Fibroblast of skin of back (primary cell): ENCODE results near the gene MERTK.

ENCODE experiments used
- DNase-seq: peaks from one replicate; pipeline ENCODE4 v3.0.0-alpha.2; 2013

Gene MERTK

DNA sequence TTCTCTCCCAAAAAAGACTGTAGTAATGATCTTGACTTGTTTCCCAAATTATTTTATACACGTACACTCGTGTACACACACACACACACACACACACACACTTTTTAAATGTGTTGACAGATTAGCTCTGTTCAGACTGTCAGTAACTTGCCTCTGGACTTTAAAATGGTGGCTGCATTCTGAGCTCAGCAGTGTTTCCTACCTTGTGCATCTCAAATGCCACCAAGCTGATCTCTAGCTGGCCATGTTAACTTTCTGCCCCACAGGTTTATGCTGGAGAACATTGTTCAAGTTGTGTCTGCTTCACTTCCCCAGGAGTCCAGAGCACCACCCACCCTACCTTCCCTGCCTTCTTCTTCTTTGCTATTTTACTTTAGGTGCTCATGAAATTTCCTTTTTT, 83.3 kb downstream of the MERTK start:
- DNase-seq: no peak

DNA sequence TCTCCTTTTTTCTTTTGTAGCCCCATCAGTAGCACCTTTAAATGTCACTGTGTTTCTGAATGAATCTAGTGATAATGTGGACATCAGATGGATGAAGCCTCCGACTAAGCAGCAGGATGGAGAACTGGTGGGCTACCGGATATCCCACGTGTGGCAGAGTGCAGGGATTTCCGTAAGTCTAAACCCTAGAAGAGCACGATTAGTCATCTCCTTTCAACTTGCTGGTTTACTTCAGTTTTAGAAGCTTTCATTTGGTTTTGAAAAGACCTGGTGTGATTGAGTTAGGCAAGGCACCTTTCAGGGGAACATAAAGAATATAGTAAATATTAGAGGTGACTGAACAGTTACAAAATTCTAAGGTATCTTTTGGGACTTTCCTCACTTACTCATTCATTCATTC, 84.4 kb downstream of the MERTK start:
- no peak for DNase-seq

DNA sequence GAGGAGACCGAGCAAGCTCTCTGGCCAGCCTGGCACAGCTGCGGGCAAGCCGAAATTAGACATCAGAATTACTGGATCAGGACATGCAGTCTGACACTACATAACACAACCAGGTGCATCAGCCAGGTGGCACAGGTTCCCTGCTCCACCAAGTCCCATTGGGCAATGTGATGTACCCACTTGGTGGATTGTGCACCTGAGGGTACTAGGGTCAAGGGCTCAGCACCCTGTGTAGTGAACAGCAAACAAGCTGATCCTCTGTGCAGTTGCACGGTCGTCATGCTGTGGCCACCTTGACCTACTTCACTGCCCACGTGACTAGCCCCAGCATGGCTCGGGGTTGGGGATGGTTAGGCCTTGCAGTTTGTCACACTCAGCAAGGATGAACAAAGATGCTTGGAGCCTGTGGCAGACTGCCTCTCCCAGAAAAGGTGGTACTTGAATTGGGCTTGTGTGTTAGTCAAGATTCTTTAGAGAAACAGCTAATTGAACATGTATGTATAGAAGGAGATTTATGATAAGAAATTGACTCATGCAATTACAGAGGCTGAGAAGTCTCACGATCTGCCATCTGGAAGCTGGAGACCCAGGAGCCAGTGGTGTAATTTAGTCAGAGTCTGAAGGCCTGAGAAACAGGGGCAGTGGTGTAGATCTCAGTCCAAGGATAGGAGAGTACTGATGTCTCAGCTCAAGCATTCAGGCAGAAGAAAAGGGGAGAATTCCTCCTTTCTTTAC, 85.2 kb downstream of the MERTK start:
- DNase-seq: no peak

DNA sequence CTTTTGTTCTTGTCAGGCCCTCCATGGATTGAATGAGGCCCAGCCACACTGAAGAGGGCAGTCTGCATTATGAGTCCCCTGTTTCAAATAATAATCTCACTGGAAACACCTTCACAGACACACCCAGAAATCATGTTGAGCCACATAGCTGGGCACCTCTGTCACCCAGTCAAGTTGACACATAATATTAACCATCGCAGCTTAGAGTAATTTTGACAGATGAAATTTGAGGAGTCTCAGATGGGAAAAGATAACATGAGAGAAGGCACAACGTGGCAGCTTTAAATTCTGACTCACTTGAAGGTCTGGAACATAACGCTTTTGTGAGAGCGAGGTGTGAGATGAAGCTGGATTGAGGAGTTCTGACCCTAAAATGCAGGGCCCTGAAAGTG, 85.8 kb downstream of the MERTK start:
- DNase-seq: no peak

DNA sequence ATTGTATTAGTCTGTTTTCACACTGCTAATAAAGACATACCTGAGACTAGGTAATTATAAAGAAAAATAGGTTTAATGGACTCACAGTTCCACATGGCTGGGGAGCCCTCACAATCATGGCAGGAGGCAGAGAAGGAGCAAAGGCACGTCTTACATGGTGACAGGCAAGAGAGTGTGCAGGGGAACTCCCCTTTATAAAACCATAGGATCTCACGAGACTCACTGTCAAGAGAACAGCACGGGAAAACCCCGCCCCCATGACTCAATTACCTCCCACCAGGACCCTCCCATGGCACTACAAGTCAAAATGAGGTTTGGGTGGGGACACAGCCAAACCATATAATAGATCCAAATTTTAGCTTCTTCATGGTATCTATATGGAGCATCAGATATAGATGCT, 87.1 kb downstream of the MERTK start:
- DNase-seq: no peak

DNA sequence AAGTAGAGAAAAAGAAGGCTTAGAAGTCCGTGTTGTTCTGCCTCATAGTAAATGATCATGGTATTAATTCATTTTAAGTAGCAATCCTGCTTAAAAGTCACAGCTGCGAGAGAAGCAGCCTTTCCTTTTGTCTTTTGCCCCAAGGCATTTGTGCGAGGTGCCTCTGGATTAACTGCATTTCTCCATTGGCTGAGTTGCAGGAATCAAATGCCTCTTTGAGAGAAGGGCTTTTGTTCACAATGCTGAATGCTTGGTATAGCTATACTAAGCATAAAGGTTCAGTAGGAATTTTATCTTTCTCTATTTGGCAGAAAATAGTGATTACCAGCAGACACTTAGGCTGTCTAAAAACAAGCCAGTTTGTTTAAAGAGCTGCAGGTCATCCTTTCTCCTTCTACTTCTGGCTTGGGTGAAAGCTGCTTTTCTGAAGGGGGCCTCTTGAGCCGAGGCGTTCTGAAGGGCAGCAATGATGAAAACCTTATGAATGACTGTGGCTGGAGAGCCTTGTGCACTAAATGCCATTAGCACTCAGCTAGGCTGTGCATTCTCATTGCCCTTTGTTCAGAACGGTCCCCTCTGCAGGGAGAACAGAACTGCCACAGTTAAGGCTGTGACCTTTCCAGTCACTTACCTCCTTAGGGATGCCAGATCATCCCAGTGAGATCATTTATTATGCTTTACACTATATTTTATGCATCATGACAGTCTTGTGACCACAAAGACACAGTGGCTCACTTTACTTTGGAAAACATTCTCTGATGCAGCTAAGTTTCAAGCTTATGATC, 87.9 kb downstream of the MERTK start:
- DNase-seq: peak; percentile 62

DNA sequence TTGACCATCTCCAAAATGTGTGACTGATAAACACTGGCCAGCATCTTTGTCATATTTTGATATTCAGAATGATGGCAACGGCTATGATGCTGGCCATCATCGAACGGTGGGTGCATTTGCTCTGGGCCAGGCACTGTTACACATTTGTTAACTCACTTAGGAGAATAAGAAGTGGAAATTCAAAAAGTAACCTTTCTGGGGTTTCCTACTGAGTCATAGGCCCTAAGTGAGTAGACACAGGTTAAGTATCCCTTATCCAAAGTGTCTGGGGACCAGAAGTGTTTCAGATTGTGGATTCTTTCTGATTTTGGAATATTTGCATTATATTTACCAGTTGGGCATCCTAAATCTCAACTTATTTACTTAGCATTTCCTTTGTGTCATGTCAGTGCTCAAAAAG, 92.0 kb downstream of the MERTK start:
- DNase-seq: no peak

DNA sequence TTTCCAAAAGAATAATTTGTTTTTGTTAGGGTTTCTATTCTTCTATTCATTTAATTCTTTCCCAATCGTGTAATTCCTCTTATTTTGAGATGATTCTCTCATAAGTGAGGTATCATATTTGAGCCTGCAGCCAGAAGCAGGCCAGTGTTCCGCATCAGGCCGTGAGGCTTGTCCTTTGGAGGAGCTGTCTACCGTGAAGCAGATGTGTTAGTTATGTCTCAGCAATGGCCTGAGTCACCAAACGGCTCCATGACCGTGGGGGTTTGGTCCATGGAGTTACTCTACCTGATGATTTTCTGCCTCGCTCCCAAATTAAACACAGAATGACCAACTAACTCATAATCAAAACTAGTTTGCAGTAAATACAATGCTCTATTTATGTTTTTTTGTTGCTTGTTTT, 92.4 kb downstream of the MERTK start:
- DNase-seq: no peak

DNA sequence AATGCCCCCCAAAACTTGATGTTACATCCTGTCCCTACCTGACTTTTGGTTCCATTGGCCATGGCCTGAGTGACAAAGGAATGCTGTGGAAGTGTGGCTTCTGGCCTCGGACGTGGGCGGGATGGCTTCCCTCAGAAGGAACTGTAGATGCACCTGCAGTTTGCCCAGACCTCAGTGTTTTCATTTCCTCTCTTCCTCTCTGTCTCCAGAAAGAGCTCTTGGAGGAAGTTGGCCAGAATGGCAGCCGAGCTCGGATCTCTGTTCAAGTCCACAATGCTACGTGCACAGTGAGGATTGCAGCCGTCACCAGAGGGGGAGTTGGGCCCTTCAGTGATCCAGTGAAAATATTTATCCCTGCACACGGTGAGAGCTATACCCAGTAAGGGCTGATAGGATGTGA, 95.6 kb downstream of the MERTK start:
- DNase-seq: no peak

DNA sequence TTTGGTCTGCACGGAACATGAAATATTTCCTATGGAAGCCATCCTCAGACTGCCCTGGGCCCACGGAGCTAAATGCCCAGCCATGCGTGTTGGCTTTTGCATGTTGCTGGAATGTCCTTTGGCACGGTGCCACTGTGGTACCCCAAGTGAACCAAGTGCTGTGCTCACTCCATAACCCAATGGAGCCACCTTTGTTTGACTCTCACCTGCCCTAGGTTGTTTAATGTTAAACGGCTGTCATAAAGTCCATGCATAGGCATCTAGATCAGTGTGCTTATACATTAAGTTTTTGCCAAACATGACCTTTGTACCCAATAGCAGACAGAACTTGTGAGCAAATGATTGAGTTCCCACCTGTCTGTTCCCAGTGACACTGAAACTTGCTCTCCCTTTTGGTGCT, 96.7 kb downstream of the MERTK start:
- no peak for DNase-seq

DNA sequence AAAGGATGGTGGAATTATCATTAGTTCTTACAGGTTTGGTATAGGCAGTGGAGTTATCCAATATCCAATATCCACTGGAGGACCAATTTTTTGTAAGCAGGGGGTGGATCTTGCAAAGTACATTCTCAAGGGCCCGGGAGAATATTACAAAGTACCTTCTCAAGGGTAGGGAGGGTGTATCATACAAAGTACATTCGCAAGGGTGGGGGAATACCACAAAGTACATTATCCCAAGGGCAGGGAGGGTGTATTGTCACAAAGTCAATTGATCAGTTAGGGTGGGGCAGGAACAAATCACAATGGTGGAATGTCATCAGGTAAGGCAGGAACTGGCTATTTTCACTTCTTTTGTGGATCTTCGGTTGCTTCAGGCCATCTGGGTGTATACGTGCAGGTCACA, 101.4 kb downstream of the MERTK start:
- DNase-seq: no peak

DNA sequence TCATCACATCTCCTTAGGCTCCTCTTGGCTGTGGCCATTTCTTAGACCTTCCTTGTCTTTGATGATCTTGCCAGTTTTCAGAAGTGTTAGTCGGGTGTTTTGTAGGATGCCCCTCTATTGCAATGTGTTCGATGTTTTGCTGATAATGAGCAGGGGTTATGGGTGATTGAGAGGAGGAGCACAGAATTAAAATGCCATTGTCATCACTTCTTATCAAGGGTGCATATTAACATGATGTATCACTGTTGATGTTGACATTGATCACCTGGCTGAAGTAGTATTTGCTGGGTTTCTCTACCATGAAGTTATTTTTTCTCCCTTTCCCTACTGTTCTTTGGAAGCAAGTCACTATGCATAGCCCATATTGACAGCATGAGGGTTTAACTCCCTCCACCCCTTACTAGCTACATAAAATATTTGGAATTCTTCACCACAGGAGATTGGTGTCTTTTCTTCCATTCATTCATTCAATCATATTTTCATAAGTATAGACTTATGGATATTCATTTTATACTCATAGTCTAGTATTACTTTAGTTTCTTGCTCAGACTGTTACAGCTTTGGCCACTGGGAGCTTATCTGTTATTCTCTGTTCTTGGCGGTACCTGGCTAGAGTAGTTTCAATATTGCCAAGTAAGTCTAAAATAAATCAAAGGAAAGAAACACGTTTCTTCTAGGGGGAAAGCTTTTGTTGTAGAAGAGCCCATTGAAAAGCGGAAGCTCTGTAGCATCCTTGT, 102.2 kb downstream of the MERTK start:
- DNase-seq: no peak

DNA sequence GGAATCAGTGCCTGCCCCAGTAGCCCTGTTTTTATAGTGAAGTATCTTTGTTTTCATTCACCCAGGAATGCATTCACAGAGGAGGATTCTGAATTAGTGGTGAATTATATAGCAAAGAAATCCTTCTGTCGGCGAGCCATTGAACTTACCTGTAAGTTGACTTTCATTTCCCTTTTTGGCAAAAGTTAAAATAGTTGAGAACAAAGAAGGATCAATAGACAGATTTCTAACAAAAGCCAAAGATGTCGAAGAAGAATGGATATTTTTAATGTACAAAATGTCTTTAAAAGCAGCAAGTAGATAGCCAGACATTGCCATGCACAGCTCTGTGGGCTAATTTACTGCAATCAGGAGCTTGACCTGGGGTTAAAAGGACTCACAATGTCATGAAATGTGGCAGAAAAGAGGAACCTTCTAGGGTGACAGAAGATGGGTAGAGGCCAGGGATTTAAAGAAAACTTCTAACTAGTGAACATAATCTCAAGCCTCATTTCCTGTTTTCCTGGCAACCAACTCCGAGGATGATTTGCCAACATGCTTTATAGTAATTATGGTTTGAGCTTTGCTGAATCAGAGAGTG, 102.8 kb downstream of the MERTK start:
- no peak for DNase-seq

DNA sequence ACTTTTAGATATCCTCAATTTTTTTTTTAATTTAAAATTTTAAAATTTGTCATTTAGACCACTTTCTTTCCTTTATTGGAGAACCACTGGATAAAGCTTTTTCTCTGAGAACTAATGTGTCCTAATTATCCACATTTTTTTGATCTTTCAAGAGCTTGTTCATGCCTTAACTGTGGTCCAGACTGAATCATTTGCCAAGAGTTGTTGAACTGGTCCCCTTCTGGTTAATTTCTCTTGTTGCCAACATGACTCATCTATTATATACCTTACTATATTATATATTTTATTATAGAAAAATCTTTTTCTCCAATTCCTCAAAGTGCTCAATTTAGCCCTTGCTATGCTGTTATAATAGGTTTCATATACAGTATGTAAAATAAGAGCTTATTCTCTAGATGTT, 103.5 kb downstream of the MERTK start:
- no peak for DNase-seq

DNA sequence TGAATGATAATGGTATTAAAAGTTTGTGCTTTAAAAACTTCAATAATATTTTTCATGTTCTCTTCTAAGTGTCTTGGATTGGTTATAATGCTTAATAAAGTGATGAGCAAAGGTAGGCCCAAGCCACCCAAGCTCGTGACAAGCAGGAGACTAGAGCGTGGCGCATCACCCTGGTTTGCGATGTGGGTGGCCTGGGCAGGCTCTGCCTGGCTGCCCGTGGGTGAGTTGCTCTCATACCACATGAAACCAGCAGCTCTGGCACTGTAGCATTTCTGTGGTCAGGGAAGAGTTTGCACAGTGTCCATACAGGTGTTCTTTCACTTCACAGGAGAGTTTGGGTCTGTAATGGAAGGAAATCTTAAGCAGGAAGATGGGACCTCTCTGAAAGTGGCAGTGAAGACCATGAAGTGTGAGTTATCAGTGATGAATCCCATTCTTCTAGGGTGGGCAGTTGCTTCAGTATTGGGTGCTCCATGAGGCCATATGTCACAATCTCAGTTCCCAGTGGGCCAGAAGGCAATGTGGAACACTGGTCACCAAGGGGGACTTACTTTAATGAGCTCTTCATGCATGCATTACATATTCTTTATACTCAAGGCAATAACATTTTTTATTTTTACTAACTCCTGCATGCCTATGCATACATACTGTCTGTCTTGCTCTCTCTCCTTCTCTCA, 105.3 kb downstream of the MERTK start:
- no peak for DNase-seq

DNA sequence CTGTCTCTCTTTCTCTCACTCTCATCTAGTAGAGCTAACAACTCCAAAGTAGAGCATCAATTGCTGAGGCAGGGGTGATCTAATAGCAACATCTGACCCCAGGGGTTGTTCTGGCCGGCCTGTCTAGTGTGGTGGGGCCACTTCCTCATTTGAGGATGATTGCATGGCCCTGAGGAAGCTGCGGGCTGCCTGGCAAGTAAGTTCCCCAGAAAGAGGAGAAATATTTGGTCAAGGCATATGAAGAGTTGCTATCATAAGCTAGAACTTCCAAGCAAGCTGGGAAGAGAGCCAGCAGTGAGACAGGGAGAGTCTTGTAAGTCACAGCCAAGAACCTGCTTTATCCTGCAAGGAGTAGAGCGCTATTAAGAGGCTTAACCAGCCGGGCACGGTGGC, 105.8 kb downstream of the MERTK start:
- no peak for DNase-seq

DNA sequence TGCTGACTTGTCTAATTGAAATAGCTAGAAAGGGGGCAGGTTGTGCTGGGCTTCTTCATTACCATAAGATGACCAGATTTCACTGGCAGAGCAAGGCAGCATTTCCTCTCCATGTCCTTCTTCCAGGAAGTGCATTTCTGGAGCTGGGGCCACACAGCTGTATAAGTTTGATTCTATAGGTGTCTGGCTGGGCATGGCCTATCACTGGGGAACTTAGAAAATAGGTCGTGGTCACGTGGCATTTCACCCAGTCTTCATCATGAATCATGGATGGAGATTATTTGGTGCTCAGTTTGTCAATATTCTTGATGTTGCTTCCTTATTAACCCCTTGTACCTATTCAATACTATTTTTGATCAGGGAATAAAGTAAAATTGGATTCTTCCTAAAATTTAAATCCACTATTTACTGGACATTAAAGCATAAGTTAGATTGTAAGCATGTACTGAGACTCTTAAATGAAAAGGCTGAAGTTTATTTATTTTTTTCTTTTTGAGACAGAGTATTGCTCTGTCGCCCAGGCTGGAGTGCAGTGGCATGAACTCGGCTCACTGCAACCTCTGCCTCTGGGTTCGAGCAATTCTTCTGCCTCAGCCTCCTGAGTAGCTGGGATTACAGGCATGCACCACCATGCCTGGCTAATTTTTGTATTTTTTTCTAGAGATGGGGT, 107.1 kb downstream of the MERTK start:
- DNase-seq: no peak

DNA sequence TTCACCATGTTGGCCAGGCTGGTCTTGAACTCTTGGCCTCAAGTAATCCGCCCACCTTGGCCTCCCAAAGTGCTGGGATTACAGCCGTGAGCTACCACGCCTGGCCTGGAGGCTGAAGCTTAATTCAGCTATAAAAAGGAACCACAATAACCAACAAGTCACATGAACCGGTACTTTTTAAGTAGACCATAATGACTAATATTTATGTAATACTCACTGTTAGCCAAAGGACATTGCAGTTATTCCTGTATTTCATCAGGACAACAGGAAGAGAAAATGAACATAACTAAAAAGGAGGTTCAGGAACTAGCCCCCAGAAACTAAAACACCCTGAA, 107.6 kb downstream of the MERTK start:
- no peak for DNase-seq

DNA sequence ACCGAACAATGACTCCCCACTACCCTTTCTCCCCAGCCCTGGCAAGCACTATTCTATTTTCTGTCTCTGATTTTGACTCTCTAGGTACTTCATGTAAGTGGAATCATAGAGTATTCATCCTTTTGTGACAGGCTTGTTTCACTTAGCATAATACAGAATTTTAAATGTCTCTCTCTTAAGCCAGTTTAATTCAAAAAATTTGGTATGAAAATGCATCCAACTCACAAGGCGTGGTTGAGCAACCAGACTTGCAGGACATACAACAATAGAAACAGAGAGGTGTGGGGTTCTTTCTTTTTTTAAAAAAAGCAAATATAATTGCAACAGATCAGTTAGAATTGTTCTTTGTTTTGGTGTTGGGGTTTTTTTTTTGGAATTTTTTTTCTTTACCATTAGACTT, 109.1 kb downstream of the MERTK start:
- DNase-seq: no peak

DNA sequence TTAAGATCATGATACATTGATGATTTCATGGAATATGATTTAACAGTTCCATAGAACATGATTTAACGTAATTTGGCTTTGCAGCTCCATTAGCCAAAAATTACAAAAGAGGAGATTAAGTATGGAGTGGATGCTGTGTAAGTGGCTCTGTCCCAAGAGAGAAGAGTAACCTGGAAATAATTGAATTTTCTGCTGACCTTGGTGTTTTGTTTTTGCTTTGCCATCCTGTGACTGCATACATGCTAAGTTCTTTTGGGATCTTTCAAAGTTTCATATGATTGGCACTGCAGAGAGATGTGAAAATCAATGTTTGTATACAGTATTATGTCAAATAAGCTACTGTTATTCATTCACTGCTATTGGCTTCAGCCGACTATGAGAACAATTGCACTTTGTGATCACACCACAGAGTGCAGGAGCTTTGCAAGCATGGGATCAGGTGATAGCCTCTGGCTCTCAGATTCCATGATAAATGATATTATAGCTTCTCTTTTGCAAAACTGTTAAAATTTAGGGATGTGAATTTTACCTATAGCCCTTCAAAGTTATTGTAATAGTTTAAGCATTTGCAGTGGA, 110.6 kb downstream of the MERTK start:
- no peak for DNase-seq

DNA sequence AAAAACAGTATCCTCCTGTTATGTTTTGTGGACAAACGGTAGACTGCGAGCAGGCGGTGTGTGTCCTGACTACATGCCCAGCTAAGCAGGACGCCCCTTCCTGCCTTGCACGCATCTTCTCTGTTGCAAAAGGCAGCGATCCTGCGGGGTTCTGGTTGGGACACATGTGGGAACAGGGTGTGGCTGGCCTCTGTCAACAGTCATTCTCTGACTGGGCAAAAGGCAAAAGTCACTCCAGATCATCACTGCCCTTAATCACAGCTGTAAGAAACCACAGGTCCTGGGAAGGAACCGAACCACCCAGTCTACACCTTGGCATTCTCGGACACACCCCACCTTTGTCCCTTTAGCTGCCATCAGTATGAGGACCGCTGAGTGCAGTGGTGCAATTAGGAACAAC, 112.3 kb downstream of the MERTK start:
- DNase-seq: no peak

DNA sequence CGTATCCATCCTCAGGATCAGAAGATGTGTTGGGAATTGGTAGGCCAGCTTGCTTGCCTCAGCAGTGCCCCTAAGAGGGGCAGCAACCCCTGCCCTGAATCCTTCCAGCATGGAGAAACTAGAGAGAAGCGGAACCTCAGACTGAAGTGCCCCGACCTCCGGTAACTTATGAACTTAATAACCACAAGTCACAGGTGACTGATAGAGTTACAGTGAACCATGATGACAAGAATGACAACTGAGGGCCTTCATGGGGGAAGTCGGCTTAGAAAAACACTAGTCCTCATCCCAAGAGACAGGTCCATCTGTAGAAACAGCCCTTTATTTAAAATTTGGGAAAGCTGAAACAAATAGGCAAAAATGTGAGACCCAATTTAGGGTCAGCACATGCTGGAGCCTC, 114.1 kb downstream of the MERTK start:
- no peak for DNase-seq
